ENCODE data around the gene RASSF7.

Gene RASSF7

GRCh38 chr11:518463-519202 is 42.1 kb upstream of the RASSF7 start:
- peak; percentile 53 for TF ChIP-seq CTCF (conservative IDR thresholded peaks at IDR 0.05; ENCODE audit: low read depth, low read length)
- H3K4me3 ChIP-seq (ENCODE audit: low read depth, low read length), result peak overlapping the region; percentile 38
- DNase-seq (ENCODE audit: low read depth), result peak; percentile 91

GRCh38 chr11:520428-521176 is 40.2 kb upstream of the RASSF7 start:
- DNase-seq (ENCODE audit: low read depth), result no peak
- TF ChIP-seq CTCF (conservative IDR thresholded peaks at IDR 0.05; ENCODE audit: low read depth, low read length), result peak; percentile 34
- H3K4me3 ChIP-seq (ENCODE audit: low read depth, low read length), result no peak overlapping the region

- no peak for DNase-seq (ENCODE audit: low read depth)
- H3K4me3 ChIP-seq (ENCODE audit: low read depth, low read length), result no peak overlapping the region
- TF ChIP-seq CTCF (conservative IDR thresholded peaks at IDR 0.05; ENCODE audit: low read depth, low read length), result no peak
Observed at GRCh38 chr11:521177-521688, 39.5 kb upstream of the RASSF7 start.

- H3K4me3 ChIP-seq (ENCODE audit: low read depth, low read length), result no peak overlapping the region
- TF ChIP-seq CTCF (conservative IDR thresholded peaks at IDR 0.05; ENCODE audit: low read depth, low read length), result no peak
- DNase-seq (ENCODE audit: low read depth), result no peak
Observed at GRCh38 chr11:526192-526591, 34.6 kb upstream of the RASSF7 start.

- no peak for TF ChIP-seq CTCF (conservative IDR thresholded peaks at IDR 0.05; ENCODE audit: low read depth, low read length)
- DNase-seq (ENCODE audit: low read depth), result no peak
- no peak overlapping the region for H3K4me3 ChIP-seq (ENCODE audit: low read depth, low read length)
Observed at GRCh38 chr11:528166-528814, 32.5 kb upstream of the RASSF7 start.

- no peak overlapping the region for H3K4me3 ChIP-seq (ENCODE audit: low read depth, low read length)
- TF ChIP-seq CTCF (conservative IDR thresholded peaks at IDR 0.05; ENCODE audit: low read depth, low read length), result no peak
- no peak for DNase-seq (ENCODE audit: low read depth)
Observed at GRCh38 chr11:528815-529727, 31.7 kb upstream of the RASSF7 start.
